K562 (cell line): ENCODE measurements around the gene CCDC137. TPM values are rescaled to one million over a fixed set of nuclear protein-coding genes. Genes with fewer than 3 reads are reported as not detected.

Experiments
- ARID4B ChIP-seq: sonication (generic); formaldehyde crosslinking; IDR thresholded peaks from 2 replicates; pipeline ENCODE4 v1.8.0; 2022; ENCODE audit warnings: mild to moderate bottlenecking, missing genetic modification reagents
- KDM1A ChIP-seq, 2 experiments: fragments of 450-650 bp; IDR thresholded peaks; 2 replicates each; pipeline ENCODE4 v1.6.1; 2016; ENCODE audit warnings: mild to moderate bottlenecking in 2 of 2
- MTF1 ChIP-seq: fragments of 250-450 bp; sonication (Bioruptor Pico); IDR thresholded peaks from 2 replicates; pipeline ENCODE4 v1.9.0; 2021; ENCODE audit warnings: moderate library complexity, mild to moderate bottlenecking, inconsistent platforms, borderline replicate concordance
- NEUROD1 ChIP-seq: fragments of 150-350 bp; IDR thresholded peaks from 2 replicates; pipeline ENCODE4 v1.6.1; 2014; ENCODE audit warnings: borderline replicate concordance, low read length, low read depth; ENCODE audit not compliant: partially characterized antibody
- PTTG1 ChIP-seq: fragments of 450-650 bp; IDR thresholded peaks from 2 replicates; pipeline ENCODE4 v1.6.1; 2016; ENCODE audit warnings: low read depth, mild to moderate bottlenecking, missing genetic modification characterization, missing compliant biosample characterization
- RNF2 ChIP-seq: sonication (generic); IDR thresholded peaks from 2 replicates; pipeline ENCODE4 v1.6.1; 2016
- SNAPC5 ChIP-seq: fragments of 250-450 bp; sonication (Bioruptor Pico); IDR thresholded peaks from 2 replicates; pipeline ENCODE4 v1.8.0; 2021; ENCODE audit warnings: moderate library complexity, mild to moderate bottlenecking, inconsistent platforms
- STAT5B ChIP-seq: fragments of 250-450 bp; sonication (Bioruptor Pico); IDR thresholded peaks from 2 replicates; pipeline ENCODE4 v1.8.0; 2021; ENCODE audit warnings: mild to moderate bottlenecking, inconsistent platforms
- TAF7 ChIP-seq: fragments of 450-650 bp; IDR thresholded peaks from 2 replicates; pipeline ENCODE4 v1.6.1; 2016; ENCODE audit warnings: missing genetic modification characterization, missing compliant biosample characterization
- ZMIZ1 ChIP-seq, 2 experiments: fragments of 150-350 bp in 1 of 2; IDR thresholded peaks; 2 replicates each; pipeline ENCODE4 v1.6.1; 2012 to 2016; ENCODE audit warnings: low read depth in 2 of 2, low read length in 2 of 2, mild to moderate bottlenecking in 1 of 2, moderate library complexity in 1 of 2
- ZNF518B ChIP-seq: fragments of 250-450 bp; sonication (Bioruptor Pico); IDR thresholded peaks from 2 replicates; pipeline ENCODE4 v1.5.0; 2021; ENCODE audit warnings: mild to moderate bottlenecking, moderate library complexity
- ZNF655 ChIP-seq: fragments of 250-450 bp; sonication (Bioruptor Pico); IDR thresholded peaks from 2 replicates; pipeline ENCODE4 v1.5.0; 2021
- polyA plus RNA-seq, 8 experiments: library from polyadenylated mRNA; depleted of rRNA in 4 of 8; stranded (reverse) in 5 of 8; unstranded in 3 of 8; fragments of >200 nt; fragmentation: Nextera tagmentation in 2 of 8; fragmentation: Illumina TruSeq in 1 of 8; extraction: Ambion mirVana in 2 of 8; extraction: Trizol in 1 of 8; gene quantifications; 2 replicates each; pipeline versions ENCODE4 v1.2.1 to v1.2.3, GENCODE V29; 2011 to 2014; ENCODE audit warnings: inconsistent platforms in 1 of 8, missing spikeins in 1 of 8
- total RNA-seq, 7 experiments: library from RNA; depleted of rRNA in 6 of 7; stranded (reverse); fragments of >200 nt in 6 of 7; fragmentation: Illumina TruSeq in 2 of 7; extraction: Trizol in 2 of 7; gene quantifications; 2 replicates each; pipeline versions ENCODE4 v1.2.1 to v1.2.3, GENCODE V29; 2011 to 2021; ENCODE audit warnings: low replicate concordance in 1 of 7

Gene CCDC137
- total and polyA plus RNA-seq, 9 of the 15 experiments (the other 6 are each of a cell fraction or from before 2014, with no cell fraction given): 2.3 to 68.1 (median 38.3) TPM

- no peak for TF ChIP-seq MTF1 (CRISPR knock-in tag)
- TF ChIP-seq ZNF655 (CRISPR knock-in tag): no peak
- no peak for TF ChIP-seq ZNF518B
- no peak for TF ChIP-seq SNAPC5 (CRISPR knock-in tag)
- no peak for TF ChIP-seq KDM1A (IDR thresholded peaks at IDR 0.05)
- TF ChIP-seq RNF2: peak; percentile 62; the same call in 1 of the 2 replicates
- peak; percentile 94; the same call in 1 of the 2 replicates for TF ChIP-seq ARID4B (CRISPR knock-in tag)
- peak in 1 of 2 experiments; percentile 56; a peak in 1 of 4 replicates for TF ChIP-seq ZMIZ1 (IDR thresholded peaks at IDR 0.05; ENCODE audit: low read depth in 2 of 2, low read length in 2 of 2)
- TF ChIP-seq STAT5B (CRISPR knock-in tag): no peak
- peak; percentile 72 for TF ChIP-seq NEUROD1
- no peak for TF ChIP-seq PTTG1 (tag)
- TF ChIP-seq TAF7 (tag): peak; percentile 54
Measured at GRCh38 chr17:81702934-81703746, 36.6 kb downstream of the CCDC137 start, which contains the start of gene MRPL12 (continued).
